Ishikawa (cell line): Measurements from ENCODE around the gene SLC30A9.

Experiments
- CEBPB ChIP-seq: IDR thresholded peaks from 2 replicates; pipeline ENCODE4 v1.6.1; 2012
- CREB1 ChIP-seq: IDR thresholded peaks from 2 replicates; pipeline ENCODE4 v1.6.1; 2012; ENCODE audit warnings: low read depth
- EGR1 ChIP-seq: IDR thresholded peaks from 2 replicates; pipeline ENCODE4 v1.6.1; 2012
- EP300 ChIP-seq: IDR thresholded peaks from 2 replicates; pipeline ENCODE4 v1.6.1; 2012; ENCODE audit warnings: borderline replicate concordance
- FOXM1 ChIP-seq: IDR thresholded peaks from 2 replicates; pipeline ENCODE4 v1.6.1; 2012; ENCODE audit warnings: low read depth, borderline replicate concordance
- NFIC ChIP-seq: IDR thresholded peaks from 2 replicates; pipeline ENCODE4 v1.6.1; 2012
- RAD21 ChIP-seq: IDR thresholded peaks from 2 replicates; pipeline ENCODE4 v1.6.1; 2012; ENCODE audit warnings: low read depth
- TAF1 ChIP-seq: IDR thresholded peaks from 2 replicates; pipeline ENCODE4 v1.6.1; 2012; ENCODE audit warnings: low read depth, mild to moderate bottlenecking
- TCF12 ChIP-seq: IDR thresholded peaks from 2 replicates; pipeline ENCODE4 v1.6.1; 2012; ENCODE audit warnings: low read depth
- TEAD4 ChIP-seq: IDR thresholded peaks from 2 replicates; pipeline ENCODE4 v1.6.1; 2012
- YY1 ChIP-seq: IDR thresholded peaks from 2 replicates; pipeline ENCODE4 v1.6.1; 2012; ENCODE audit warnings: low read depth
- ZBTB7A ChIP-seq: IDR thresholded peaks from 2 replicates; pipeline ENCODE4 v1.6.1; 2012; ENCODE audit warnings: low read depth
- TF ChIP-seq, protein P1 (sequence below): IDR thresholded peaks from 2 replicates; pipeline ENCODE4 v1.6.1; 2012; ENCODE audit warnings: low read depth, mild to moderate bottlenecking
- TF ChIP-seq, protein P2 (sequence below): IDR thresholded peaks from 2 replicates; pipeline ENCODE4 v1.6.1; 2012
- TF ChIP-seq, protein P3 (sequence below): IDR thresholded peaks from 2 replicates; pipeline ENCODE4 v1.6.1; 2012

Gene SLC30A9

GRCh38 chr4:41990365-41991111 is at the start of gene SLC30A9:
SLC30A9 (plus strand) TSS chr4:41990530; CDS start chr4:41990652, 122 bp downstream.
- TF ChIP-seq TEAD4 (0 out of 2 replicates have a peak, but pooled peaks have one; percentile 9), EGR1 (no peak), FOXM1 (no peak), CREB1 (peak; percentile 92), CEBPB (no peak), YY1 (peak; percentile 66; the same call in 1 of the 2 replicates), TAF1 (peak; percentile 89), EP300 (no peak), NFIC (no peak), TCF12 (peak; percentile 49; the same call in 1 of the 2 replicates)
- TF ChIP-seq, protein P1, sequence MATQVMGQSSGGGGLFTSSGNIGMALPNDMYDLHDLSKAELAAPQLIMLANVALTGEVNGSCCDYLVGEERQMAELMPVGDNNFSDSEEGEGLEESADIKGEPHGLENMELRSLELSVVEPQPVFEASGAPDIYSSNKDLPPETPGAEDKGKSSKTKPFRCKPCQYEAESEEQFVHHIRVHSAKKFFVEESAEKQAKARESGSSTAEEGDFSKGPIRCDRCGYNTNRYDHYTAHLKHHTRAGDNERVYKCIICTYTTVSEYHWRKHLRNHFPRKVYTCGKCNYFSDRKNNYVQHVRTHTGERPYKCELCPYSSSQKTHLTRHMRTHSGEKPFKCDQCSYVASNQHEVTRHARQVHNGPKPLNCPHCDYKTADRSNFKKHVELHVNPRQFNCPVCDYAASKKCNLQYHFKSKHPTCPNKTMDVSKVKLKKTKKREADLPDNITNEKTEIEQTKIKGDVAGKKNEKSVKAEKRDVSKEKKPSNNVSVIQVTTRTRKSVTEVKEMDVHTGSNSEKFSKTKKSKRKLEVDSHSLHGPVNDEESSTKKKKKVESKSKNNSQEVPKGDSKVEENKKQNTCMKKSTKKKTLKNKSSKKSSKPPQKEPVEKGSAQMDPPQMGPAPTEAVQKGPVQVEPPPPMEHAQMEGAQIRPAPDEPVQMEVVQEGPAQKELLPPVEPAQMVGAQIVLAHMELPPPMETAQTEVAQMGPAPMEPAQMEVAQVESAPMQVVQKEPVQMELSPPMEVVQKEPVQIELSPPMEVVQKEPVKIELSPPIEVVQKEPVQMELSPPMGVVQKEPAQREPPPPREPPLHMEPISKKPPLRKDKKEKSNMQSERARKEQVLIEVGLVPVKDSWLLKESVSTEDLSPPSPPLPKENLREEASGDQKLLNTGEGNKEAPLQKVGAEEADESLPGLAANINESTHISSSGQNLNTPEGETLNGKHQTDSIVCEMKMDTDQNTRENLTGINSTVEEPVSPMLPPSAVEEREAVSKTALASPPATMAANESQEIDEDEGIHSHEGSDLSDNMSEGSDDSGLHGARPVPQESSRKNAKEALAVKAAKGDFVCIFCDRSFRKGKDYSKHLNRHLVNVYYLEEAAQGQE: no peak
- TF ChIP-seq, protein P2, sequence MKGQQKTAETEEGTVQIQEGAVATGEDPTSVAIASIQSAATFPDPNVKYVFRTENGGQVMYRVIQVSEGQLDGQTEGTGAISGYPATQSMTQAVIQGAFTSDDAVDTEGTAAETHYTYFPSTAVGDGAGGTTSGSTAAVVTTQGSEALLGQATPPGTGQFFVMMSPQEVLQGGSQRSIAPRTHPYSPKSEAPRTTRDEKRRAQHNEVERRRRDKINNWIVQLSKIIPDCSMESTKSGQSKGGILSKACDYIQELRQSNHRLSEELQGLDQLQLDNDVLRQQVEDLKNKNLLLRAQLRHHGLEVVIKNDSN: no peak; the same call in 1 of the 2 replicates
- TF ChIP-seq, protein P3, sequence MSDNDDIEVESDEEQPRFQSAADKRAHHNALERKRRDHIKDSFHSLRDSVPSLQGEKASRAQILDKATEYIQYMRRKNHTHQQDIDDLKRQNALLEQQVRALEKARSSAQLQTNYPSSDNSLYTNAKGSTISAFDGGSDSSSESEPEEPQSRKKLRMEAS: peak; percentile 58

- no peak for TF ChIP-seq NFIC
- no peak for TF ChIP-seq TCF12
- TF ChIP-seq TAF1: no peak
- TF ChIP-seq RAD21: no peak
These were observed 49.5 kb upstream of the SLC30A9 start for GRCh38 chr4:41940834-41941233.

GRCh38 chr4:41943506-41943905 is 46.8 kb upstream of the SLC30A9 start:
- TF ChIP-seq, protein P1: no peak
- TF ChIP-seq NFIC (no peak), TCF12 (no peak), CREB1 (no peak), FOXM1 (no peak), EGR1 (no peak), RAD21 (no peak), CEBPB (no peak), ZBTB7A (no peak), EP300 (no peak), TEAD4 (no peak), TAF1 (no peak), YY1 (no peak)
- TF ChIP-seq, protein P3: no peak
- TF ChIP-seq, protein P2: no peak

DNA sequence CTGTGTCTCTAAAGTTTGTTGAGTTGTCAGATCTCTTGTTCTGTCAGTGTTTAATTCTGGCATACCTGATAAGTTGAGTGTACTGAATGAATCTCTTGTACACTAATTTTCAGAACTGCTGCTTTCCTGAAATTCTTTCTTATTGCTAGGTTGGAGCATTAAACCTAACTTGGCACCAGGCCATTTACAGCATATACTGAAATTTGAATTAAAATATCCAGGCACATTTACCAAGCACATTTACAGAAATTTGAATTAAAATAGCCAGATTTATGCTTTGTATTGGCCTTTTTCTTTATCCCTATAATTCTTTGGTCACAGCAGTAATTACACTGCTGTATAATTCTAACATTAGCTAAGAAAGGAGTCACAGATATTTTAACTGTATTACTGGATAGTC is 46.2 kb upstream of the SLC30A9 start:
- TF ChIP-seq RAD21: no peak
- TF ChIP-seq TEAD4: no peak
- TF ChIP-seq YY1: no peak
- no peak for TF ChIP-seq EP300
- no peak for TF ChIP-seq TAF1
- no peak for TF ChIP-seq EGR1
- TF ChIP-seq NFIC: no peak
- TF ChIP-seq CEBPB: no peak
- no peak for TF ChIP-seq CREB1
- TF ChIP-seq, protein P1: no peak
- TF ChIP-seq, protein P2: no peak
- no peak for TF ChIP-seq ZBTB7A
